SK-N-MC (cell line): ENCODE data around the gene LHCGR.

Source experiments
- EZH2 ChIP-seq: fragments of 200-600 bp; sonication (generic); IDR thresholded peaks from one replicate; pipeline ENCODE4 v1.6.1; 2017; ENCODE audit warnings: antibody characterized with exemption
- POLR2AphosphoS5 ChIP-seq: IDR thresholded peaks from 2 replicates; pipeline ENCODE4 v1.6.1; 2012; ENCODE audit warnings: mild to moderate bottlenecking, low read depth, low read length, borderline replicate concordance

- TF ChIP-seq EZH2 (no peak), POLR2AphosphoS5 (no peak)
Observed at GRCh38 chr2:48695991-48696390, 59.5 kb downstream of the LHCGR start.
